GM12865 (cell line): ENCODE measurements around the gene AGTRAP.

ENCODE experiments used
- DNase-seq: peaks from one replicate; pipeline ENCODE4 v3.0.0; 2010; ENCODE audit warnings: low read depth
- H3K4me3 ChIP-seq: 2 replicates; pipeline ENCODE4 v1.5.1; 2011; ENCODE audit warnings: mild to moderate bottlenecking, low read depth, low read length, control low read depth
- TF ChIP-seq, protein P1 (sequence below): IDR thresholded peaks from 2 replicates; pipeline ENCODE4 v1.5.1; 2011; ENCODE audit warnings: low read length, control low read depth, low read depth, inconsistent platforms; ENCODE audit not compliant: insufficient read depth; ENCODE audit errors: missing control alignments

The AGTRAP gene

DNA sequence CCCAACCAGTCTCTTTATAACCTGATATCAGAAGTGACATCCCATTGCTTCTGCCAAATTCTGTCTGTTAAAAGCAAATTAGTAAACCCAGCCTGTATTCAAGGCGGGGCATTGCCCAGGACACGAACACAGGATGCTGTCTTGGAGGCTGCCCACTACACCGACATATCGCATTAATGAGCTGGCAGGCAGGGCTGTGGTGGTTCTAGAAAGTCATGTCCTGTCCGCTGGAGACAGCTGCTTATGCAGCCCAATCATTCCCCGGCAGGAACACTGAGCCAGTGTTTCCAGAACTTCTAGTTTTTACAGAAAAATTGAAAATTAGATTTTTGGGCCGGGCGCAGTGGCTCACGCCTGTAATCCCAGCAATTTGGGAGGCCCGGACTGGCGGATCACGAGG lies 45.4 kb downstream of the AGTRAP start:
- no peak overlapping the region for H3K4me3 ChIP-seq
- no peak for DNase-seq
- TF ChIP-seq, protein P1, sequence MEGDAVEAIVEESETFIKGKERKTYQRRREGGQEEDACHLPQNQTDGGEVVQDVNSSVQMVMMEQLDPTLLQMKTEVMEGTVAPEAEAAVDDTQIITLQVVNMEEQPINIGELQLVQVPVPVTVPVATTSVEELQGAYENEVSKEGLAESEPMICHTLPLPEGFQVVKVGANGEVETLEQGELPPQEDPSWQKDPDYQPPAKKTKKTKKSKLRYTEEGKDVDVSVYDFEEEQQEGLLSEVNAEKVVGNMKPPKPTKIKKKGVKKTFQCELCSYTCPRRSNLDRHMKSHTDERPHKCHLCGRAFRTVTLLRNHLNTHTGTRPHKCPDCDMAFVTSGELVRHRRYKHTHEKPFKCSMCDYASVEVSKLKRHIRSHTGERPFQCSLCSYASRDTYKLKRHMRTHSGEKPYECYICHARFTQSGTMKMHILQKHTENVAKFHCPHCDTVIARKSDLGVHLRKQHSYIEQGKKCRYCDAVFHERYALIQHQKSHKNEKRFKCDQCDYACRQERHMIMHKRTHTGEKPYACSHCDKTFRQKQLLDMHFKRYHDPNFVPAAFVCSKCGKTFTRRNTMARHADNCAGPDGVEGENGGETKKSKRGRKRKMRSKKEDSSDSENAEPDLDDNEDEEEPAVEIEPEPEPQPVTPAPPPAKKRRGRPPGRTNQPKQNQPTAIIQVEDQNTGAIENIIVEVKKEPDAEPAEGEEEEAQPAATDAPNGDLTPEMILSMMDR: no peak

DNA sequence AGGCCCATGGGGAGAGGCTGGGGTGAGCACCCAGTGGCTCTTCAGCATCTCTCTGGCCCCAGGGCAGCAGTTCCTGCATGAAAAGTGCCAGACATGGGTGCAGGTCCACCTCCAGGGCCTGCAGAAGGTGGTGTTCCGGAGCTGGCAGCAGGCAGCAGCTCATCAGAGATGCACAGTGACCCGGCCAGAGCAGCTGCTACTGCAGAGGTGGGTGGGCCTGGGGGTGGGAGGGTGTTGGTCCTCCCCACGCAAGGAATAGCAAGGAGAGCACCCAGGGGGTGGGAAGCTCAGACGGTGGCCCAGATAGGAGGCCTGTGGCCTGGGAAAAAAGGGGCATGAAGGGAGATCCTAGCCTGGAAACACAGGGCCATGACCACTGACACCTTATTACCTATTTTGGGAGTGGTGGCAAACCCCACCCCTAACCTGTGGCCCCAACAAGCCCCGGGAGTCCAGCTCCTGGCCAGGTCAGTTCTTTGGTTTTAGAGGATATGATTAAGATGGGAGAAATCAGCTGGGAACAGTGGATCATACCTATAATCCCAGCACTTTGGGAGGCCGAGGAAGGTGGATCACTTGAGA lies 46.3 kb downstream of the AGTRAP start:
- H3K4me3 ChIP-seq: no peak overlapping the region
- DNase-seq: no peak
- TF ChIP-seq, protein P1: no peak

DNA sequence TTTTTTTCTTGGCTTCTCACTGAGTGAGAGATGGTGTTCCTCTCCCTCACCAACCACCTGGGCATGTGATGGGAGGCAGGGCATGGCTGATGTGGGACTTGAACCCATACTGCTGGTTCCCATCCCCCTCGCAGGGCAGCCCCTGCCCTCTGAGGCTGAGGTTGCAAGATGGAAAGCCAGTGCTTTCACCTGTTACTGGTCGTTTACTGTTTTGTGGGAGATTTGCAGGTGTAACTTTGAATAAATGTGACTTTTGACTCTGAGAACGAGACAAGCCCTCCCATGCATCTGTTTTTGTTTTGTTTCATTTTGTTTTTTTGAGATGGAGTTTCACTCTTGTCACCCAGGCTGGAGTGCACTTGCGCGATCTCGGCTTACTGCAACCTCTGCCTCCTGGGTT lies 47.6 kb downstream of the AGTRAP start:
- TF ChIP-seq, protein P1: no peak
- DNase-seq: peak; percentile 26
- no peak overlapping the region for H3K4me3 ChIP-seq

DNA sequence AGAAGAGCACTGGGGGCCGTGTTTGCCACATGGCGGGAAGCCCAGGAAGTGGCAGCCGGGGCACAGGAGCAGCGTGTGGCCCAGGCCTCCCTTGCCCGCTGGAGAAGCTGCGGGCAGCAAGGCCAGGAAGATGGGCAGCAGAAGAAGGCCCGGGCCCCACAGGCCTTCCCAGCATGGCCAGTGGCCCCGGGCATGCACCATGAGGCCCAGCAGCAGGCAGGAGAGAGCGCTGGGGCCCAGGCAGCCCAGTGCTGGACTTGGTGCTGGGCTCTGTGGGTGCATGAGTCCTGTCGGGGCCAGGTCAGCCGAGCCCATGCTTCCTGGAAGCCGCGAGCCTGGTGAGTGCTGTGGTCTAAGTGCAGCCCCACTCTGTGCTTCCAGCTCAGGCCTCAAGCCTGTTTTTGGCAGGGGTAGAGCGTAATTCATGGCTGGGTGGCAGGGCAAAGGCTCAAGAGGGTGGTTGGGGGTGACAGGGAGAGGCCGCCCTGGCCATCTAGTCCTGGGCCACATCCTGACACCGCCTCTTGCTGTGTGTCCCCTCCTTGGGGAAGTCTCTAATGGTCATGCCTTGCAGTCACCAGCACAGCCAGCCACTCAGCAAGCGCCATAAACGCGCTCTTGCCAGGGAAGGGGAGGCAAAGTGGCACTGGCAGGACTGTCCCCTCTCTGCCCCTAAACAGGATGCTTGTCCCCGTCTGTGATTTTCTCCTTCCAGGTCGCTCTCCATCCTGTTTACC lies 48.5 kb downstream of the AGTRAP start:
- TF ChIP-seq, protein P1: no peak
- DNase-seq: no peak
- no peak overlapping the region for H3K4me3 ChIP-seq

DNA sequence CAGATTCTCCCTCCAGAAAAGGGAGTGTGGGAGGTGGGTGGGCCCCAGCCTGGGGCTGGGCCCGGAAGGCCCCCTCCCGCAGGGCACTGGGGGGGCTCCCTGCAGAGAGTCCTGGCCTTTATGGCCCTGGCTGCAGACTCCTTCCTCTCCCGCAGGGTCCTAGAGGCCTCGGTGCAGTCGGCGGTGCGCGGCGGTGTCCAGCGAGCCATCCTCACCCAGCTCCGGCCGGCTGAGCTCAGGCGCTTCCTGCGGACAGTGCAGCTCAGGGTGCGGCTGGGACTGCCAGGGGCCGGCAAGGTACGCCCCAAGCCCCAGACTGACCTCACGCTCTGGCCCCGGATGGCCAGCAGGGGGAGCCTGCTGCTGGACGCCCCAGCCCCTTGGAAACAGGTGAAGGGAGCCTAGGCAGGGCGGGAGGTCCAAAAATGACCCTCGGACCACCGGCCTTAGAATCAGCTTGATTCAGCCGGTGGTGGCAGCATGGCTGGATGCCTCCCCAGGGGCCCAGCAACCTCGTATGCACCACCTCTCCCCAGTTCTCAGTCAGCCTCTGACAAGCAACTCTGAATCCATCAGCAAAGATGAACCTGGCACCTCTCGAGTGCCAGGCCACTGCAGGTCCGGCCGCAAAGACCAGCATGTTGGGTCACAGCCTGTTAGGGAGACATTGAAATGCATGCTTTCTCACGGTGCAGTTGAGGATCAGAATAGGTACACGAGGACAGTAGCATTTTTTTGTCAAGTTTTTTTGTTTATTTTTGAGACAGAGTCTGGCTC lies 49.2 kb downstream of the AGTRAP start:
- DNase-seq: peak; percentile 68

DNA sequence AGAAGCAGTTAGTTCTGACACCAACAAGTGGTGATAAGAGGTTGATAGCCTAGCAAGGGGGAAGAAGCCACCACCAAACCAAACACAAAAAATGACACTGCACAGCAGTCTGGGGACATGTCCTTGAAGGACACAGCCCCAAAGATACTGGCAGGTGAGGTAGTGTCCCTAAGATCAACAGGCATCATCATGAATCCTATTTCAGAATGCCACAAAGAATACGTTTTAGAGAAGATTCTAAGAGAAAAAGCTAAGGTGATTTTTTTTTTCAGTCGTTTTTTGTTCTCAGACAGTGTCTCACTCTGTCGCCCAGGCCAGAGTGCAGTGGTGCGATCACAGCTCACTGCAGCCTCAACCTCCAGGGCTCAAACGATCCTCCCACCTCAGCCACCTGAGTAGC lies 50.2 kb downstream of the AGTRAP start:
- TF ChIP-seq, protein P1: no peak
- DNase-seq: no peak
- no peak overlapping the region for H3K4me3 ChIP-seq

More for the DNA sequence above, 49.2 kb downstream of the AGTRAP start:
- TF ChIP-seq, protein P1: peak; percentile 87
- H3K4me3 ChIP-seq: no peak overlapping the region
